Measurements from ENCODE around the gene ETV2.

The ETV2 gene

DNA sequence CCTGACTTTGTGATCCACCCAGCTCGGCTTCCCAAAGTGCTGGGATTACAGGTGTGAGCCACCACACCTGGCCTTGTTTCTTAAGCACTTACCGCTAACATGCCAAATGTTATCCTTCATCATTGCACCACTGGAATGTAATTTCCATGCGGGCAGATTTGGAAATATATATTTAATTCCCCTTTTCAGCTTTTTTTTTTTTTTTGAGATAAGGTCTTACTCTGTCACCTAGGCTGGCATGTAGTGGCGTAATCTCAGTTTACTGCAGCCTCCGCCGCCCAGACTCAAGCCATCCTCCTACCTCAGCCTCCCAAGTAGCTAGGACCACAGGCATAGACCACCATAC lies 20.4 kb downstream of the ETV2 start:
- no peaks in the 10 kb centered on the region for H3K9me3 Mint-ChIP-seq
- no peak overlapping the region for H3K4me3 Mint-ChIP-seq
- H3K27me3 Mint-ChIP-seq (ENCODE audit: low read depth), result no peaks in the 10 kb centered on the region
- H3K27ac Mint-ChIP-seq, result no peak overlapping the region
- no peaks in the 10 kb centered on the region for H3K4me1 Mint-ChIP-seq
- peaks cover 51% of the 10 kb centered on the region for H3K36me3 Mint-ChIP-seq (ENCODE audit: low read depth)
- TF ChIP-seq, protein P1, sequence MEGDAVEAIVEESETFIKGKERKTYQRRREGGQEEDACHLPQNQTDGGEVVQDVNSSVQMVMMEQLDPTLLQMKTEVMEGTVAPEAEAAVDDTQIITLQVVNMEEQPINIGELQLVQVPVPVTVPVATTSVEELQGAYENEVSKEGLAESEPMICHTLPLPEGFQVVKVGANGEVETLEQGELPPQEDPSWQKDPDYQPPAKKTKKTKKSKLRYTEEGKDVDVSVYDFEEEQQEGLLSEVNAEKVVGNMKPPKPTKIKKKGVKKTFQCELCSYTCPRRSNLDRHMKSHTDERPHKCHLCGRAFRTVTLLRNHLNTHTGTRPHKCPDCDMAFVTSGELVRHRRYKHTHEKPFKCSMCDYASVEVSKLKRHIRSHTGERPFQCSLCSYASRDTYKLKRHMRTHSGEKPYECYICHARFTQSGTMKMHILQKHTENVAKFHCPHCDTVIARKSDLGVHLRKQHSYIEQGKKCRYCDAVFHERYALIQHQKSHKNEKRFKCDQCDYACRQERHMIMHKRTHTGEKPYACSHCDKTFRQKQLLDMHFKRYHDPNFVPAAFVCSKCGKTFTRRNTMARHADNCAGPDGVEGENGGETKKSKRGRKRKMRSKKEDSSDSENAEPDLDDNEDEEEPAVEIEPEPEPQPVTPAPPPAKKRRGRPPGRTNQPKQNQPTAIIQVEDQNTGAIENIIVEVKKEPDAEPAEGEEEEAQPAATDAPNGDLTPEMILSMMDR (IDR thresholded peaks at IDR 0.05; ENCODE audit: unreplicated experiment in 3 of 3), result no peak

DNA sequence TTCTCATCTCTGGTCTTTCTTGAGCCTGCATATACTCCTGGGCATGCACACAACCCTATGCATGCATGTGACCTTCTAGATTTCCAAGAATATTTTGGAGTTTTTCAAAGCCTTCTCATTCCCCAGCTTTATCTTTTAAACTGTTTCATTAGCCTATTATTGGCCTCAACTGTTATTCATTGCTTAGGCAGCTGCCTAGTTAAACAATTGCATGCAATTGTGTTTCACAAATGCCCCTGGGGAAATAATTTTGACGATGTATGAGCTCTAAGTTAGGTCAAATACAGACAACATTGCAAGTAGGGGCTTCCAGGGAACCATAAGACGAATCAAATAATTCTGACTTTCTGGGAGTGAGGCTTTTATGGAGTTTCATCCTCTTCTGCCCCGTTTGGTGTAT lies 22.4 kb downstream of the ETV2 start:
- no peaks in the 10 kb centered on the region for H3K9me3 Mint-ChIP-seq
- H3K4me3 Mint-ChIP-seq, result no peak overlapping the region
- H3K36me3 Mint-ChIP-seq (ENCODE audit: low read depth), result peaks cover 38% of the 10 kb centered on the region
- peaks cover under 1% of the 10 kb centered on the region for H3K27me3 Mint-ChIP-seq (ENCODE audit: low read depth)
- no peak overlapping the region for H3K27ac Mint-ChIP-seq
- TF ChIP-seq, protein P1 (IDR thresholded peaks at IDR 0.05; ENCODE audit: unreplicated experiment in 3 of 3), result no peak
- no peaks in the 10 kb centered on the region for H3K4me1 Mint-ChIP-seq

DNA sequence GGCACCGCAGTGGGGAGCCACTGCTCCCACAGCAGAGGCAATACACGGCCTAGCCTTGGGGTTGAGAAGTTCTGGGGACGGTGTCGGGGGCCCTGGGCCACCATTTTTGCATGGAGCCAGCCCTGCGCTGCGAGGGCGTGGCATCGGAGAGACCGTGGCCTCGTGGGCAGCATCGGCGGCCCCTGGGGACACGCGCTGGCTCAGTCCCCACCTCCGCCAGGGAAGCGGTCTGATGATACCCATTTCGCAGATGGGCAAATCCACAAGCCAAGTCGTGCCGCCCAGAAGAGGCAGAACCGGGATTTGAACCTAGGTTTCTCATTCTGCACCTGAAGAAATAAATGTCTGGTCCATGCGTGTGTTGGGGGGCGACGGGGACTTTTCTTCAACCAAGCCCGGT lies 23.6 kb downstream of the ETV2 start:
- Mint-ChIP-seq H3K27ac (no peak overlapping the region), H3K4me1 (no peaks in the 10 kb centered on the region), H3K36me3 (ENCODE audit: low read depth) (peaks cover 31% of the 10 kb centered on the region), H3K27me3 (ENCODE audit: low read depth) (peaks cover 11% of the 10 kb centered on the region), H3K4me3 (no peak overlapping the region), H3K9me3 (no peaks in the 10 kb centered on the region)
- TF ChIP-seq, protein P1 (IDR thresholded peaks at IDR 0.05; ENCODE audit: unreplicated experiment in 3 of 3), result no peak

DNA sequence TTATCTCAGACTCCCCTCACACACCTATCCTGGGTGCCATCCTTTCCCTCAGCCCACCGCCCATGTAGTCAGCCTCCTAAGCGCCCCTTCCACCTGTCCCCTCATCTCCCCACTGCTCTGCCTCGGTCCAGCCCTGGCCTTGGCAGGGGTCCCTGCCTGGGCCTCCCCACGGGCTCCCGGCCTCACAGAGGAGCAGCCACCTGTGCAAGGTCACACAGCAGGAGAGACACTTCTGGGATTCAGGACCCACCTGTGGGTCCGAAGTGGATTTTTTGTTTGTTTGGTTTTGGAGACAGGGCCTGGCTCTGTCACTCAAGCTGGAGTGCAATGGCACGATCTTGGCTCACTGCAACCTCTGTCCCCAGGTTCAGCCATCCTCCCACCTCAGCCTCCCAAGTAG lies 24.1 kb downstream of the ETV2 start:
- no peak overlapping the region for H3K27ac Mint-ChIP-seq
- no peak overlapping the region for H3K4me3 Mint-ChIP-seq
- peaks cover 13% of the 10 kb centered on the region for H3K27me3 Mint-ChIP-seq (ENCODE audit: low read depth)
- H3K36me3 Mint-ChIP-seq (ENCODE audit: low read depth), result peaks cover 31% of the 10 kb centered on the region
- H3K9me3 Mint-ChIP-seq, result no peaks in the 10 kb centered on the region
- TF ChIP-seq, protein P1 (IDR thresholded peaks at IDR 0.05; ENCODE audit: unreplicated experiment in 3 of 3), result no peak
- no peaks in the 10 kb centered on the region for H3K4me1 Mint-ChIP-seq

DNA sequence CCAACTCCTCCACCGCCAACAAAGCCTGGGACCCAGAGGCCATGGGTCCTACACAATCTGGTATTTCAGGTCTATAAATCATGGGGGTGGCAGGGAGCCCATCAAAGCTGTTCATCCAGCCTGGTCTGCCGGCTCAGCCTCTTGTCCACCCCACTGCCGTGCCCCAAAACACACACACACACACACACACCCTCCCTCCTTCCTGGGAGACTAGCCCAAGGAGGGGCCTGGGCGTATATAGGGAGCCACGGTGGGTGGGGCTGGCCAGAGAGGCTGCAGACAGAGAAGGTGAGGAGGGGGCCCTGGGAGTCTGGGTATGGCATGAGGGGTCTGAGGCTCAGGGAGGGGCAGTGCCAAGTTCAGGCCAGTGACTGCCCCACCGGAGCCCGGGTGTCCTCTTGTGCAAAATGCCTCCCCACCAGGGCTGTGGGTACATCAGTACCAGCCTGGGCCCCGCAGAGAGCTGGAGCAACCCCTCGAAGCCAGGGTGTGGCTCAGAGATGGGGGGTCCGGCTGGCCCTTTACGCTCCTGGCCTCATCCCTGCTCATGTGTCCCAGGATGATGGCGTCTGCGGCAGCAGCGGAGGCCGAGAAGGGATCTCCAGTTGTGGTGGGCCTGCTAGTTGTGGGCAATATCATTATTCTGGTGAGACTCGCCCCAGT lies 24.8 kb downstream of the ETV2 start, which contains the start of gene UPK1A:
UPK1A (plus strand) TSS at position 267 of the 663 bp plus-strand sequence; CDS start at position 563, 296 bp downstream.
- Mint-ChIP-seq H3K4me1 (no peaks in the 10 kb centered on the region), H3K27ac (no peak within 1 kb of the TSS), H3K36me3 (ENCODE audit: low read depth) (peaks cover 27% of the 10 kb centered on the region), H3K9me3 (no peaks in the 10 kb centered on the region), H3K4me3 (no peak within 1 kb of the TSS), H3K27me3 (ENCODE audit: low read depth) (peaks cover 21% of the 10 kb centered on the region)
- TF ChIP-seq, protein P1 (IDR thresholded peaks at IDR 0.05; ENCODE audit: unreplicated experiment in 3 of 3), result no peak

DNA sequence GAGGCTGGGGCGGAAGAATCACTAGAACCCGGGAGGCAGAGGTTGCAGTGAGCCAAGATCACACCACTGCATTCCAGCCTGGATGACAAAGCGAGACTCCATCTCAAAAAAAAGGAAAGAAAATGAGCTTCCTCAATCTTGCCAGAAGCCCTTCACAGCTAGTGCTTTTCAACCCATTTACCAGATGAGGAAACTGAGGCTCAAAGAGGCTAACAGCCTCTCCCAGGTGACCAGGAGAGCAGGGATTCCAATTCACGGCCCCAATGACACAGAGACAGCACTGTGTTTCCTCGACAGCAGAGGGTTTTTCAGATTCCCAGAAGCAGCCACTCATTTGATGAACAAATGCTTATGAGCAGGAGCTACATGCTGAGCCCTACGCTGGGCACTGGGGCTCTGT lies 28.0 kb downstream of the ETV2 start:
- TF ChIP-seq, protein P1 (IDR thresholded peaks at IDR 0.05; ENCODE audit: unreplicated experiment in 3 of 3), result no peak
- Mint-ChIP-seq H3K27me3 (ENCODE audit: low read depth) (peaks cover 53% of the 10 kb centered on the region), H3K4me1 (no peaks in the 10 kb centered on the region), H3K27ac (no peak overlapping the region), H3K36me3 (ENCODE audit: low read depth) (peaks cover 4% of the 10 kb centered on the region), H3K9me3 (no peaks in the 10 kb centered on the region), H3K4me3 (no peak overlapping the region)

Data from nephron (organoid).